ENCODE data around the gene SDF4.

- TF ChIP-seq, protein P1, sequence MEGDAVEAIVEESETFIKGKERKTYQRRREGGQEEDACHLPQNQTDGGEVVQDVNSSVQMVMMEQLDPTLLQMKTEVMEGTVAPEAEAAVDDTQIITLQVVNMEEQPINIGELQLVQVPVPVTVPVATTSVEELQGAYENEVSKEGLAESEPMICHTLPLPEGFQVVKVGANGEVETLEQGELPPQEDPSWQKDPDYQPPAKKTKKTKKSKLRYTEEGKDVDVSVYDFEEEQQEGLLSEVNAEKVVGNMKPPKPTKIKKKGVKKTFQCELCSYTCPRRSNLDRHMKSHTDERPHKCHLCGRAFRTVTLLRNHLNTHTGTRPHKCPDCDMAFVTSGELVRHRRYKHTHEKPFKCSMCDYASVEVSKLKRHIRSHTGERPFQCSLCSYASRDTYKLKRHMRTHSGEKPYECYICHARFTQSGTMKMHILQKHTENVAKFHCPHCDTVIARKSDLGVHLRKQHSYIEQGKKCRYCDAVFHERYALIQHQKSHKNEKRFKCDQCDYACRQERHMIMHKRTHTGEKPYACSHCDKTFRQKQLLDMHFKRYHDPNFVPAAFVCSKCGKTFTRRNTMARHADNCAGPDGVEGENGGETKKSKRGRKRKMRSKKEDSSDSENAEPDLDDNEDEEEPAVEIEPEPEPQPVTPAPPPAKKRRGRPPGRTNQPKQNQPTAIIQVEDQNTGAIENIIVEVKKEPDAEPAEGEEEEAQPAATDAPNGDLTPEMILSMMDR (IDR thresholded peaks at IDR 0.05), result no peak
- TF ChIP-seq POLR2A (IDR thresholded peaks at IDR 0.05), result no peak
Measured at GRCh38 chr1:1274299-1274930, 42.6 kb upstream of the SDF4 start.
